ENCODE measurements around the gene EPB41L5. TPM values are rescaled to one million over a fixed set of nuclear protein-coding genes. Genes with fewer than 3 reads are reported as not detected.
"Not testable (repeated sequence)": the region's sequence is repeated elsewhere in the genome, so short reads cannot be mapped to it uniquely, and the experiment has no call there.

EPB41L5 gene
- total RNA-seq, 1 experiment from 2014 or later: 34.9 TPM

- Mint-ChIP-seq H3K4me1 (peaks cover 4% of the 10 kb centered on the region; the same call in 1 of the 2 replicates), H3K9me3 (peaks cover 35% of the 10 kb centered on the region), H3K4me3 (no peak overlapping the region), H3K36me3 (peaks cover 39% of the 10 kb centered on the region), H3K27me3 (ENCODE audit: low read depth) (no peaks in the 10 kb centered on the region), H3K27ac (no peak overlapping the region)
- TF ChIP-seq IRF2 (CRISPR knock-in tag; IDR thresholded peaks at IDR 0.05; ENCODE audit: borderline replicate concordance, low read depth) (no peak), ZNF232 (CRISPR knock-in tag; IDR thresholded peaks at IDR 0.05) (no peak), JAZF1 (CRISPR knock-in tag; IDR thresholded peaks at IDR 0.05) (no peak)
- TF ChIP-seq, protein P1, sequence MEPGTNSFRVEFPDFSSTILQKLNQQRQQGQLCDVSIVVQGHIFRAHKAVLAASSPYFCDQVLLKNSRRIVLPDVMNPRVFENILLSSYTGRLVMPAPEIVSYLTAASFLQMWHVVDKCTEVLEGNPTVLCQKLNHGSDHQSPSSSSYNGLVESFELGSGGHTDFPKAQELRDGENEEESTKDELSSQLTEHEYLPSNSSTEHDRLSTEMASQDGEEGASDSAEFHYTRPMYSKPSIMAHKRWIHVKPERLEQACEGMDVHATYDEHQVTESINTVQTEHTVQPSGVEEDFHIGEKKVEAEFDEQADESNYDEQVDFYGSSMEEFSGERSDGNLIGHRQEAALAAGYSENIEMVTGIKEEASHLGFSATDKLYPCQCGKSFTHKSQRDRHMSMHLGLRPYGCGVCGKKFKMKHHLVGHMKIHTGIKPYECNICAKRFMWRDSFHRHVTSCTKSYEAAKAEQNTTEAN (CRISPR knock-in tag; IDR thresholded peaks at IDR 0.05): no peak
- TF ChIP-seq, protein P2, sequence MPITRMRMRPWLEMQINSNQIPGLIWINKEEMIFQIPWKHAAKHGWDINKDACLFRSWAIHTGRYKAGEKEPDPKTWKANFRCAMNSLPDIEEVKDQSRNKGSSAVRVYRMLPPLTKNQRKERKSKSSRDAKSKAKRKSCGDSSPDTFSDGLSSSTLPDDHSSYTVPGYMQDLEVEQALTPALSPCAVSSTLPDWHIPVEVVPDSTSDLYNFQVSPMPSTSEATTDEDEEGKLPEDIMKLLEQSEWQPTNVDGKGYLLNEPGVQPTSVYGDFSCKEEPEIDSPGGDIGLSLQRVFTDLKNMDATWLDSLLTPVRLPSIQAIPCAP (CRISPR knock-in tag; IDR thresholded peaks at IDR 0.05): no peak
- ATAC-seq (no peak), DNase-seq (ENCODE audit: low spot score) (no peak)
- POLR2A ChIA-PET: no interaction called here
- CTCF ChIA-PET: no interaction called here
These were observed 29.5 kb downstream of the EPB41L5 start for GRCh38 chr2:120042359-120042758.

GRCh38 chr2:120044336-120044735, 31.5 kb downstream of the EPB41L5 start:
- Mint-ChIP-seq H3K4me3 (no peak overlapping the region), H3K27me3 (ENCODE audit: low read depth) (peaks cover 4% of the 10 kb centered on the region), H3K36me3 (peaks cover 58% of the 10 kb centered on the region), H3K4me1 (peaks cover 4% of the 10 kb centered on the region; the same call in 1 of the 2 replicates), H3K27ac (no peak overlapping the region), H3K9me3 (peaks cover 48% of the 10 kb centered on the region)
- ChIA-PET CTCF (no interaction called here), POLR2A (no interaction called here)
- DNase-seq (ENCODE audit: low spot score) (no peak), ATAC-seq (no peak)
- no peak for TF ChIP-seq SMAD3 (CRISPR knock-in tag; IDR thresholded peaks at IDR 0.05; ENCODE audit: borderline replicate concordance)
- TF ChIP-seq GABPB1 (CRISPR knock-in tag; IDR thresholded peaks at IDR 0.05): no peak
- TF ChIP-seq, protein P3, sequence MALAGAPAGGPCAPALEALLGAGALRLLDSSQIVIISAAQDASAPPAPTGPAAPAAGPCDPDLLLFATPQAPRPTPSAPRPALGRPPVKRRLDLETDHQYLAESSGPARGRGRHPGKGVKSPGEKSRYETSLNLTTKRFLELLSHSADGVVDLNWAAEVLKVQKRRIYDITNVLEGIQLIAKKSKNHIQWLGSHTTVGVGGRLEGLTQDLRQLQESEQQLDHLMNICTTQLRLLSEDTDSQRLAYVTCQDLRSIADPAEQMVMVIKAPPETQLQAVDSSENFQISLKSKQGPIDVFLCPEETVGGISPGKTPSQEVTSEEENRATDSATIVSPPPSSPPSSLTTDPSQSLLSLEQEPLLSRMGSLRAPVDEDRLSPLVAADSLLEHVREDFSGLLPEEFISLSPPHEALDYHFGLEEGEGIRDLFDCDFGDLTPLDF (CRISPR knock-in tag; IDR thresholded peaks at IDR 0.05): no peak
- no peak for TF ChIP-seq ZNF138 (CRISPR knock-in tag; conservative IDR thresholded peaks at IDR 0.05)

- Mint-ChIP-seq H3K36me3 (peaks cover 73% of the 10 kb centered on the region), H3K9me3 (peaks cover 61% of the 10 kb centered on the region)
- POLR2A ChIA-PET; H3K27me3 Mint-ChIP-seq (ENCODE audit: low read depth); H3K4me3 Mint-ChIP-seq; H3K27ac Mint-ChIP-seq; ATAC-seq; DNase-seq (ENCODE audit: low spot score); CTCF ChIA-PET; H3K4me1 Mint-ChIP-seq: not testable (repeated sequence)
These were observed 32.9 kb downstream of the EPB41L5 start for GRCh38 chr2:120045775-120046174.

DNA sequence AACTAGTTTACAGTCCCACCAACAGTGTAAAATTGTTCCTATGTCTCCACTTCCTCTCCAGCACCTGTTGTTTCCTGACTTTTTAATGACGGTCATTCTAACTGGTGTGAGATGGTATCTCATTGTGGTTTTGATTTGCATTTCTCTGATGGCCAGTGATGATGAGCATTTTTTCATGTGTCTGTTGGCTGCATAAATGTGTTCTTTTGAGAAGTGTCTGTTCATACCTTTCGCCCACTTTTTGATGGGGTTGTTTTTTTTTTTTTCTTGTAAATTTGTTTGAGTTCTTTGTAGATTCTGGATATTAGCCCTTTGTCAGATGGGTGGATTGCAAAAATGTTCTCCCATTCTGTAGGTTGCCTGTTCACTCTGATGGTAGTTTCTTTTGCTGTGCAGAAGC, 33.4 kb downstream of the EPB41L5 start:
- ATAC-seq; DNase-seq (ENCODE audit: low spot score); CTCF ChIA-PET; H3K4me1 Mint-ChIP-seq; H3K27ac Mint-ChIP-seq; H3K27me3 Mint-ChIP-seq (ENCODE audit: low read depth); H3K4me3 Mint-ChIP-seq; POLR2A ChIA-PET: not testable (repeated sequence)
- peaks cover 78% of the 10 kb centered on the region for H3K36me3 Mint-ChIP-seq
- peaks cover 66% of the 10 kb centered on the region for H3K9me3 Mint-ChIP-seq

DNA sequence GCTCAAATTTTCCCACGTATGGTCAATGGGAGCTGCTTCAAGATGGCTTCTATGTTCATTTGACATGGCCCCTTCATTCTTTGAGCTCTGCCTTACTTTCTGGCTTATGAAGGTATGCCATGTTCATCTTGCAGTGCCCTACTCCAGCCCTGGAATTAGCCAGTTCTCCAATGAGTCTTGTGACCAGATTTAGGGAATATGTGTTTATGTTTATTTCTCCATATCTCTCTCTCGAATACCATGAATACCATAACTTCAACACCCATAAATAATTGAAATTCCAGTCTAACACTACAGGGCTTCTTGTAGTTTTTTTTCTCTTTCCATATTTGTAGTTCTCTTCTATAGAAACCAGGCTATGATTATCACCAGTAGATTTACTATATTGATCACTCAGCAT, 39.7 kb downstream of the EPB41L5 start:
- Mint-ChIP-seq H3K4me3 (no peak overlapping the region), H3K27me3 (ENCODE audit: low read depth) (peaks cover 4% of the 10 kb centered on the region), H3K4me1 (no peaks in the 10 kb centered on the region), H3K27ac (no peak overlapping the region), H3K36me3 (peaks cover 69% of the 10 kb centered on the region), H3K9me3 (peaks cover 67% of the 10 kb centered on the region)
- CTCF ChIA-PET: no interaction called here
- DNase-seq (ENCODE audit: low spot score) (no peak), ATAC-seq (no peak)
- POLR2A ChIA-PET: no interaction called here
- TF ChIP-seq NFE2L1 (CRISPR knock-in tag; IDR thresholded peaks at IDR 0.05): no peak
- TF ChIP-seq ZNF671 (CRISPR knock-in tag; IDR thresholded peaks at IDR 0.05): no peak
- no peak for TF ChIP-seq ZNF219 (CRISPR knock-in tag; IDR thresholded peaks at IDR 0.05; ENCODE audit: borderline replicate concordance)
- TF ChIP-seq SMAD4 (CRISPR knock-in tag; IDR thresholded peaks at IDR 0.05): no peak
